Stimulated activated naive B cell treated with anti-CD40 and anti-IgM and Interleukin-4, amounts not matched to agents 10 μg/mL and 1 μg/mL and 100 μg/mL, for 72 hours (primary cell): ENCODE measurements around the gene FAM117A.

ENCODE experiments used
- ATAC-seq, 2 donors: fragments of 150-1000 bp; cut with Tn5 transposase; replicated peaks; 2 replicates each; pipeline ENCODE4 v1.10.0; 2021; ENCODE audit warnings: moderate library complexity in 1 of 2
- DNase-seq: peaks from one replicate; pipeline ENCODE4 v3.0.0; 2021
- H3K27ac Mint-ChIP-seq: one replicate; pipeline ENCODE4 v1.8.0; 2022; ENCODE audit warnings: mild to moderate bottlenecking, mixed read lengths
- H3K27me3 Mint-ChIP-seq, 2 donors: one replicate each; pipeline ENCODE4 v1.8.0; 2022; ENCODE audit warnings: mixed read lengths in 2 of 2
- H3K36me3 Mint-ChIP-seq, 2 donors: one replicate each; pipeline ENCODE4 v1.8.0; 2022; ENCODE audit warnings: mixed read lengths in 2 of 2, mild to moderate bottlenecking in 1 of 2
- H3K4me1 Mint-ChIP-seq, 2 donors: one replicate each; pipeline ENCODE4 v1.8.0; 2022; ENCODE audit warnings: mixed read lengths in 2 of 2, mild to moderate bottlenecking in 1 of 2
- H3K4me3 Mint-ChIP-seq, 2 donors: one replicate each; pipeline ENCODE4 v1.8.0; 2022; ENCODE audit warnings: mild to moderate bottlenecking in 2 of 2, mixed read lengths in 2 of 2, moderate library complexity in 1 of 2
- H3K9me3 Mint-ChIP-seq, 2 donors: one replicate each; pipeline ENCODE4 v1.8.0; 2022; ENCODE audit warnings: mixed read lengths in 2 of 2, mild to moderate bottlenecking in 1 of 2

The FAM117A gene

DNA sequence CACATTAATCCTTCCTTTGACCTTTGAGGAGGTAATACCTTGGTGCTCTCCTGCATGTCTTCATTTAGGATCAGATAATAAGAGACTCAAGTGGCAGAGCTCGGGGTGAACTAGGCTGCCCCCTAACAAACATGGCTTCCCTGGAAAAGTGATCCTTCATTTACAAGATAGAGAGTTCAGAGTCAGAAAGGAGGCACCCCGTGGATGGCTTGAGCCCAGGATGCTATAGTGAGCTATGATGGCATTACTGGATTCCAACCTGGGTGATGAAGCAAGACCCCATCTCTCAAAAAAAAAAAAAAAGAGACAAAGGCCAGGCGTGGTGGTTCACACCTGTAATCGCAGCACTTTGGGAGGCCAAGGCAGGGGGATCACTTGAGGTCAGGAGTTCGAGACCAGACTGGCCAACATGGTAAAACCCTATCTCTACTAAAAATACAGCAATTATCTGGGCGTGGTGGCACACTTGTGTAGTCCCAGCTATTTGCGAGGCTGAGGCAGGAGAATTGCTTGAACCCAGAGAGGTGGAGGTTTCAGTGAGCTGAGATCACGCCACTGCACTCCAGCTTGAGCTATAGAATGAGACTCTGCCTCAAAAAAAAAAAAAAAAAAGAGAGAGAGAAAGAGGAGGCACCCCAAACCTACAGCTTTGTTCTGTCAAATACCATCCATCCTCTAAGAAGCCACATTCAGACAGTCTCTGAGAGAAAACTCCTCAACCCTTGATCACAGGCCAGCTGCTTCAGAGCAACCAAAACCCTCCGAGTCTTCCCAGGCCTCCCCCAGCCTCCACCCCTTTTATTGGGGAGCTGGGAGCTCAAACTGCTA is 7.4 kb downstream of the FAM117A start:
- DNase-seq (no peak), ATAC-seq (no peak)
- Mint-ChIP-seq H3K27ac (no peak overlapping the region), H3K4me3 (no peak overlapping the region), H3K9me3 (no peaks in the 10 kb centered on the region), H3K36me3 (peaks cover 7 to 21% of the 10 kb centered on the region in 2 donors), H3K4me1 (peaks cover 32 to 73% of the 10 kb centered on the region in 2 donors), H3K27me3 (no peaks in the 10 kb centered on the region)

DNA sequence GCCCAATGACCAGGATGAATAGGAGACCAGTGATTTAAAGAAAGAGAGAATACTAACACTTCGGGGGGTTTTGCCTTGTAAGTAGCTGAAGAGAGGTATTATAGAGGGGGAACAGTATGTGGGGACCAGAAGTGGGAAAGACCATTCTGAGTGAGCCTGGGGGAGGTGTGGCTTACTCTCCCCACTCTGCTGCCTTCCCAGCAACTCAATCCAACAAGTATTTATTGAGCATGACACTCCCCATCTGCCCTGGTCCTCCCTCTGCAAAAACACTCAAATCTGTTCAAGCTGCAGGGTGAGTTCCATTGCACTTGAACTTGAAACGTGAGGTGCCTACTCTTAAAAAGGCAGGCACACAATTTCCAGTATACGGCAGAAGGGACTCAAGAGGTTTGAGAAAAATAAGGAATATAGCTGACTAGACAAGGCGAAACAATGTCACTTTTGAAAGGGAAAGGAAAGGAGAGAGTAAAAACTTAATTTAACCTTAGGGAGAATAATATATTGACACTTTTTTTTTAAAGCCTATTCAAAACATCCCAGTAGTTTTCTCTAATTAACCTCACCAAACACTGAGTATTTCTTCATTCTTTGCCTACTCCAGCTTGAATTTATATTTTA is 8.2 kb downstream of the FAM117A start:
- Mint-ChIP-seq H3K27ac (no peak overlapping the region), H3K27me3 (no peaks in the 10 kb centered on the region), H3K9me3 (no peaks in the 10 kb centered on the region), H3K36me3 (peaks cover 7 to 21% of the 10 kb centered on the region in 2 donors), H3K4me3 (no peak overlapping the region), H3K4me1 (peaks cover 29 to 66% of the 10 kb centered on the region in 2 donors)
- ATAC-seq, result no peak
- no peak for DNase-seq

DNA sequence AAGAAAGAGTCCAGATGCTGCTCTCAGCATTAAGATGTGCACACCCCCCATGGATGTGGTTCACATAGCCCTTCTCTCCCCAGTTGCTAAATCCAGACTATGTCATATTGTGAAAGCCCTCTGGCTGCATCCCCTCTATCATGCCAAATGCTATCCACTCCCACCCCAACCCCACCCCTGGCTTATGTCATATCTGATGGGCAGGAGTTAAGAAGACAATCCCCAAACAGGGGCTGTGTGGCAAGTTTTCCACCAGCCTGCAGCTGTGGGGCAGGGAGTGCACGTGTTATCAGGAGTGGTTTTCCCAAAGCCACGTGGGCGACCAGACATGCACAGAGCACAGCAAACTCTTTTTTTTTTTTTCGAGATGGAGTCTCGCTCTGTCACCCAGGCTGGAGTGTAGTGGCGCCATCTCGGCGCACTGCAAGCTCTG is 10.0 kb downstream of the FAM117A start:
- DNase-seq (no peak), ATAC-seq (no peak)
- H3K36me3 Mint-ChIP-seq, result peaks cover 7 to 30% of the 10 kb centered on the region in 2 donors
- no peaks in the 10 kb centered on the region for H3K9me3 Mint-ChIP-seq
- peaks cover 31 to 65% of the 10 kb centered on the region in 2 donors for H3K4me1 Mint-ChIP-seq
- H3K27me3 Mint-ChIP-seq, result no peaks in the 10 kb centered on the region
- no peak overlapping the region for H3K27ac Mint-ChIP-seq
- no peak overlapping the region for H3K4me3 Mint-ChIP-seq

DNA sequence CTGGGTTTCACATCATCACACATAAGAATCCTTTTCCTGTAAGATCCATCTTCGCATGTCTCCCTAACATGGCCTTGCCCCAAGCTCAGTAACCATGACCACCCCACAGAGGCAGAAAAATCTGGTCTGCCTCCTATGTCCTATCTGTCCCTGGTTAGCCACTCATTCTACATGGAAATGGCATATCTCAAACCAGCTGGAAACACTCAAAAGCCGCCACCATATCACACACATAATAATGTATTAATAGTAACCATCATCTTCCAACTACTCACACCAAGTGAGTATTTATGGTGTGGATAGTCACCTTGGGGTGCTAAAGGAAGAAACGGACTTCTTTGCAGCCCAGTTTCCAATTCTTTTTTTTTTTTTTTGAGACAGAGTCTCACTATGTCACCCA is 11.4 kb downstream of the FAM117A start:
- Mint-ChIP-seq H3K4me1 (peaks cover 44 to 75% of the 10 kb centered on the region in 2 donors), H3K9me3 (no peaks in the 10 kb centered on the region), H3K4me3 (no peak overlapping the region), H3K27me3 (no peaks in the 10 kb centered on the region), H3K27ac (peak overlapping the region; percentile 67), H3K36me3 (peaks cover 12 to 30% of the 10 kb centered on the region in 2 donors)
- no peak for ATAC-seq
- no peak for DNase-seq

DNA sequence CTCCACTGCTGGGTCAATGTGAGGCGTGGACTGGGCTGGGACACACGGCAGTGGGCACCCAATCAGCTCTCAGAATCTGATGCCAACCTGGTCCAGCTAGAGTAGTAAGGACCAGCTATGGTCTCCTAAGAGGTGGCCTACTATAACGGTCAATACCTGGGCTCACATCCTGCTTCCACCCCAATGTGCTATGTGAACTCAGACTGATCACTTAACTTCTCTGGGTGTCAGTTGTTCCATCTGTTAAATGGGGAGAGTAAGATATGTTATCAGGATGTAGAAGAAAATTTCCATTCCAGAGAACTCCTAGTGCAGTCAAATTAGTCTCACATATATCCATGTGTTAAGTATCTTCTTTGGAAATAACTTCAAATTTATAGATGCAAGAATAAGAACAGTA is 14.2 kb downstream of the FAM117A start:
- peaks cover 12 to 29% of the 10 kb centered on the region in 2 donors for H3K36me3 Mint-ChIP-seq
- ATAC-seq, result no peak
- no peak overlapping the region for H3K4me3 Mint-ChIP-seq
- no peak for DNase-seq
- H3K9me3 Mint-ChIP-seq, result no peaks in the 10 kb centered on the region
- H3K27me3 Mint-ChIP-seq, result no peaks in the 10 kb centered on the region
- peak overlapping the region; percentile 93 for H3K27ac Mint-ChIP-seq
- H3K4me1 Mint-ChIP-seq, result peaks cover 52 to 78% of the 10 kb centered on the region in 2 donors

DNA sequence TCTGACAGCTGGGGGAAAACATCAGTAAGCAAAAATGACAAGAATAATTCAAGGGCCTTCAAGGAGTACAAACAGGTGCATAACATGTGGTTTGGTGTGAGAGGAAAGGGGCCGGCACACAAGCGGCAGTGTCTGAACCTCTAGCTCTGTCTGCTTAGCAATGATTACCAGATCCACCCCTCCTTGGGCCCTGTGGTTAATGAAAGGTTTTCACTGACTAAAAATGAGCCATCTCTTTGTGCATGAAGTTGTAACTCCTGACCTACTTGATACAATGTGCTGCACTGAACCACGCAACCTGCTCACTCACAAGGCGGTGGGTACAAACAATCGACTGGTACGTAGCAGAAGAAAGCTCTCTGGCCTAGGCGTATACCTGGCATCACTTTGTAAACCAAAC is 15.1 kb downstream of the FAM117A start:
- H3K36me3 Mint-ChIP-seq, result peaks cover 12 to 29% of the 10 kb centered on the region in 2 donors
- DNase-seq (peak; percentile 74), ATAC-seq (peak; percentile 85 to 89)
- H3K27ac Mint-ChIP-seq, result peak overlapping the region; percentile 93
- H3K27me3 Mint-ChIP-seq, result no peaks in the 10 kb centered on the region
- no peaks in the 10 kb centered on the region for H3K9me3 Mint-ChIP-seq
- H3K4me1 Mint-ChIP-seq, result peaks cover 50 to 79% of the 10 kb centered on the region in 2 donors
- H3K4me3 Mint-ChIP-seq, result peak overlapping the region; percentile 52 to 58

DNA sequence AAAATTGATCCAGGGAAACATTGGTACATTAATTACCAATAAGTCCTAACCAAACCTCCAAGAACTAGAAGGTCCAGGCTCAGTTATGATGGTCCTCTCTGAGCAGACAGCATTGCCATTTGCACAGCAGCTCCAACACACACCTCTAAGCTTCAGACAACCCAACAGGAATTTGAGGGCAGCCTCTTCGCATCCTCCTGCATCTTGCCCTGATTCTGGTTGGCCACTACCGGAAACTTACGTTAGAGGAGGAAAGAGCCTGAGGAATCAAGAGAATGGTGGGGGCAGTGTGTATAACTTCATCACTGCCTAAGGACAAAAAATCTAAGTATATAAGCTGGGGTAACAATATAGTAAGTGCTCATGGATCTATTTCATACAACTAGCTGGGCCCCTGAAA is 15.7 kb downstream of the FAM117A start:
- DNase-seq, result no peak
- Mint-ChIP-seq H3K4me3 (peak overlapping the region; percentile 52 to 58), H3K27ac (peak overlapping the region; percentile 93), H3K9me3 (no peaks in the 10 kb centered on the region), H3K27me3 (no peaks in the 10 kb centered on the region), H3K36me3 (peaks cover 12 to 29% of the 10 kb centered on the region in 2 donors), H3K4me1 (peaks cover 50 to 78% of the 10 kb centered on the region in 2 donors)
- no peak for ATAC-seq

DNA sequence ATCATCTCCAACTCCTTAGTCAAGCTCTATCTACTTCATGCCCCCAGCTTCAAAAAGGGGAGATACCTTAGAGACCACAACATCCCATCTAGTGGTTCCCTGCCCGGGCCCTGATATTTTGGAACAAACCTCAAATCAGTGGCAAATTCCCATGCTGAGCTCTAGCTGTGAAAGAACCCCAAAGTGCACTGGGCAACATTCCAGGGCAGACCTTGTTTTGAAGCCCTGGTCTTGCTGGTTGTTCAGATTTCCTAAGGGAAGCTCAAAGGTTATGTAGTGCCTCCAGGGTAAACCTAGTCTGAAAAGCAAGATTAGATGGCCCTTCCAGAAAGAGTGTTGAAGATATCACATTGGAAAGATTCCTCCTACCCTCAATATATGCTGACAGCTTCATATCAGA is 16.3 kb downstream of the FAM117A start:
- Mint-ChIP-seq H3K36me3 (peaks cover 14 to 29% of the 10 kb centered on the region in 2 donors), H3K4me3 (peak overlapping the region; percentile 74 to 75), H3K4me1 (peaks cover 55 to 78% of the 10 kb centered on the region in 2 donors), H3K27ac (peak overlapping the region; percentile 91), H3K27me3 (no peaks in the 10 kb centered on the region), H3K9me3 (no peaks in the 10 kb centered on the region)
- DNase-seq, result no peak
- ATAC-seq, result no peak

DNA sequence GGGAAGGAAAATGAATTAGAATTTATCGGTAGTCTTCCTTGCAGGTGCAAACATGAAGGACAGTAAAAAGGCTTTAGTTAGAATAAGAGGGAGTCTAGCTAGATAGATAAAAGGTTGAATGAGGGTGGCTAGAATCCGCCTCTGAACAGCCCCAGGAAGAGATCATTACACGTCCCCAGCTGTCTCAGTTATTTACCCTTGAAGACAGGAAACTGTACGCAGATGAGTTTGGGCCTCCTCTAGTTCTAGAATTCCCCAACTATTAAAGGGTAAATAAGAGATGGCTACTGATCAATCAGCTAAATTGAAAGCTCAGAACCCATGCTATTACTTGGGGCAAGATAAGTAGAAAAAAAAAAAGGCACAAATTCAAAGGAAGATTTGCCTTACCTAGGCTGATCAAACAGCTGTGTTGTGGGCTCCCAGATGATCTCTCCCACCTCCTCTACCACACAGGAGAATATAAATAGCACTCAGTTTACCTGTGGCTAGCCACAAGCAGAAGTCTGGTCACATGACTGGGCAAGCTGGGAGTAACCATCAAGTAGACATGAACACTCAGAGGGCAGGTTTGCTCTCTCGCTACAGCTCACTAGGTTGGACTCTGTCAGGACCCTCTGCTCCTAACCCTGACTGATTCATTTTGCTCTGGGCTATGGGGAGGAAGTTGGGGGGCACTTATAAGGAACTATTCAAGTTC is 17.0 kb downstream of the FAM117A start:
- Mint-ChIP-seq H3K4me3 (peak overlapping the region; percentile 74 to 75), H3K9me3 (no peaks in the 10 kb centered on the region), H3K4me1 (peaks cover 56 to 78% of the 10 kb centered on the region in 2 donors), H3K36me3 (peaks cover 10 to 25% of the 10 kb centered on the region in 2 donors), H3K27ac (peak overlapping the region; percentile 91), H3K27me3 (no peaks in the 10 kb centered on the region)
- ATAC-seq (peak; percentile 57 to 63), DNase-seq (peak; percentile 55)

DNA sequence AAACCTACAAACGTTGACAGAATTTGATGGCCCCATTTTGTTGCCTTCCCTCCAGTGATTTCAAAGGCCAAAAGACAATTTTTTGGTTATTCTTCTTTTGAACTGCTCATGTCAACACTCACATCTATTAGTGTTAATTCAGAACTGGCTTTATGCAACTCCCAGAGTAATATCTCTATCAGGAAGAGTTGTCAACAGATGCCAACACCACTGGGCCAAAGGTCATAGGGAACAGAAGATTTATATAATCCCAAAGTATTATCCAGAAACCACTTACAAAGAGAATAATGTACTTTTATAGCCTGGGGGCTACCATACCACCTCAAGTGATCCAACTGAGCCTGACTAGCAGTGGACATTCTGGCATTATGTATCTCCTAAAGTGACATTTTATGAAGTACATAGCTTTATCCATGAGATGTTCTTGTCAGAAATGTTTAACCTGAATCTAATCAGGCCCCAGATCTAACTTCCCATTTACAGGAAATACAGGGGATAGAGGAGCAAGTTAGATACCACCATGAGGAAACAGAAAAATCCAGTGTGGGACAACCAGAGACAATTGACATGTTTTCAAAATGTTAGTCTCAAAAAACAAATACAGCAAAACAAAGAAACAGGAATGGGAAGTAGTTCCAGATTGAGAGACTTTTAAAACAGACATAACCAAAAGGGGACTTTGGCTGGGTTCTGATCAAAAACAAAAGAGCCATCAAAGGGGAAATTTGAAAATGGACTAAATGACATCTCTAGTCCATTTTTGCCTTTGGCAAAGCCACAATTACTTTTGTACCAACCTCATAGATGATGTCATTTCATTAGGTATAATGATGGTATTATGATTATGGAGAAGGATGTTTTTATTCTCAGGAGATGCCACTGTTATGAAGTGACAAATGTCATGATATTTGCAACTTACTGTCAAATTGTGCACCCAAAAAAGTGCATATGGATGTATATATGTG is 18.5 kb downstream of the FAM117A start:
- DNase-seq (no peak), ATAC-seq (peak in 1 of 2 donors; percentile 4)
- Mint-ChIP-seq H3K4me1 (peaks cover 68 to 92% of the 10 kb centered on the region in 2 donors), H3K4me3 (peak overlapping the region; percentile 74 to 75), H3K27ac (peak overlapping the region; percentile 91), H3K36me3 (peaks cover 10 to 25% of the 10 kb centered on the region in 2 donors), H3K27me3 (no peaks in the 10 kb centered on the region), H3K9me3 (no peaks in the 10 kb centered on the region)

DNA sequence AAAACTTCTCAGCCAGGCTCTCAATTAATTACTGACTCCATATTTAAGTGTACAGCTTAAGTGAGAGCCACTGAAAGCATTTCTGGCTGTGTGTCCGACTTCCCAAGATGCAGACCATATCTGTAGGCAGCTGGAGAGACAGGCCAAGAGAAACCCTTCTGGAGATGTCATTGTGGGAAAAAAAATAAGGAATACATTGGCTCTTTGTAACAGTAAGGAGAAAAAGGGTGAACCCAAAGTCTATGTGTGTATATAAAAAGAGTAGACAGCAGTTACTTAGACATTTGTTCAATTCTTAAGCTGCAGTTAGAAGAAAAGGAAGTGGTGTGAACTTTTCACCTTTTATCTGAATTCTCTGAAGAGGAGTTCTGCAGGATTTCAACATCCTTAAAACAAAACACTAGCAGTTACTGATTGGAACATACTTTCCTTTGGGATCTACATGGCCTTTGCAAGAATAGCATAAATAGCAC is 21.7 kb downstream of the FAM117A start:
- Mint-ChIP-seq H3K4me1 (peaks cover 68 to 92% of the 10 kb centered on the region in 2 donors), H3K9me3 (no peaks in the 10 kb centered on the region), H3K36me3 (peaks cover 10 to 15% of the 10 kb centered on the region in 2 donors), H3K27ac (peak overlapping the region; percentile 99), H3K27me3 (no peaks in the 10 kb centered on the region), H3K4me3 (peak overlapping the region; percentile 31 to 53)
- ATAC-seq (no peak), DNase-seq (no peak)

DNA sequence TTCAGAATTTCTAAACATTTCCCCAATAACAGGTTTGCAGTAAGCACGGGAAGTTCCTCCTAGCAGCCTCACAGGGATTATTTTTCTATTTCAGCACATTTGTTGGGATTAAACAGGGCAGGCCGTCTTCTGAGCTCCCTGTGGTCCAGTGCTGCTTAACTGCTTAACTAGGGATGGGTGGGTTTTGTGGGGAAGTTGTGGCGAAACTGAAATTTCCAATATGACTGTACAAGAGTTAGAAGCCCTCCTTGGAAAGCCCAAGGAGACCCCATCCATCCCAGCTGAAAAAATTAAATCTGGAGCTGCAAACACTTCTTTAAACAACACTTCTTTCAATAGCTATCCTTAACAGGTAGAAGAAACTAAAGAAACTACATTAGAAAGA is 22.2 kb downstream of the FAM117A start:
- Mint-ChIP-seq H3K4me3 (peak overlapping the region; percentile 58 to 77), H3K4me1 (peaks cover 68 to 92% of the 10 kb centered on the region in 2 donors), H3K27me3 (no peaks in the 10 kb centered on the region), H3K27ac (peak overlapping the region; percentile 99), H3K36me3 (peaks cover 10 to 19% of the 10 kb centered on the region in 2 donors), H3K9me3 (no peaks in the 10 kb centered on the region)
- DNase-seq (no peak), ATAC-seq (no peak)

DNA sequence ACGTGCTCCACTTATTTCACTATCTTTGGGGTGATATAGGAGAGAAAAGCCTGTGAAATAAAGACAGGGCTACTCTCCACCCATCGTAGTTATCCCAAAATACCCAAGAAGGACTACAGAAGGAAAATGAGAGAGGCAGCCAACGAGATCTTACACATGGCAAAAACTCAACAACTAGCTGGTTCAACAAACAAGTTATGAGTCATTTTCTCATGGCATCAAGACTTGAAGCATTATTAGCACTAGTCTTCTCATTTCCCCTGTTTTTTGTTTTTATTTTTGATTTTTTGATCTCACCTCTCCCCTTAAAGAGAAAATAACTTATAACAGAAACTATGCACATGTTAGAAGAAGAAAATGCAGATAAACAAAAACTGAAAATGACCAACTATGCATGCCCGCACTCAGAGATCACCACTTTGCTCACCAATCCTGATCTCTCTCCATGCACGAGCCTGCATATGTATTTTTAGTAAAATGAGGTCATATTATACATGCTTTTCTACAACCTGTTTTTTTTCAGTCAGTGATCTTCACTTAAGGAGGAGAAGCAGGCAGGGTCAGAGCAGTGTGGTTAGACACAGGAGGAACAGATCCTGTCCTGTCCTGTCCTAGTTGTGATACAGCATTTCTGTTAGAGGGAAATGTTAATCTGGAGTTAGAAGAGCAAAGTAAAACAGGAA is 22.8 kb downstream of the FAM117A start:
- Mint-ChIP-seq H3K4me1 (peaks cover 66 to 92% of the 10 kb centered on the region in 2 donors), H3K27me3 (no peaks in the 10 kb centered on the region), H3K27ac (peak overlapping the region; percentile 99), H3K4me3 (peak overlapping the region; percentile 58 to 77), H3K36me3 (peaks cover 10 to 21% of the 10 kb centered on the region in 2 donors), H3K9me3 (peaks cover 0 to 2% of the 10 kb centered on the region in 2 donors)
- DNase-seq (no peak), ATAC-seq (peak; percentile 48 to 49)
